K562 (cell line): Measurements from ENCODE around the gene SHC1. TPM values are rescaled to one million over a fixed set of nuclear protein-coding genes. Genes with fewer than 3 reads are reported as not detected.
A peak's percentile ranks its signal among the peaks of the same experiment; 100 is the strongest.

ENCODE experiments used
- ATAC-seq: fragments of 200-7000 bp; cut with Tn5 transposase; 3 replicates; pipeline ENCODE4 v1.9.1; 2020; ENCODE audit warnings: moderate library complexity
- BruUV-seq: library from RNA; stranded (reverse); fragments of 400-500 nt; replicated peaks from 2 replicates; lab custom pipeline; 2021; lab: Mats Ljungman, UMichigan
- CTCF ChIA-PET: fragments of 300-600 bp; formaldehyde crosslinking; extraction: SDS; loops from one replicate; lab custom pipeline; 2021; ENCODE audit warnings: low intra/inter-chr PET ratio; lab: Yijun Ruan, JAX
- POLR2A ChIA-PET: fragments of 300-600, 350-650 bp; sonication (Branson Sonifier 250); formaldehyde crosslinking; extraction: SDS; loops from one replicate; lab custom pipeline; 2021; ENCODE audit warnings: antibody characterized with exemption, inconsistent platforms; lab: Yijun Ruan, JAX
- DNase-seq, 4 experiments: peaks; one replicate each; pipeline versions ENCODE4 v3.0.0 to v3.0.0-alpha.2; 2011 to 2018; ENCODE audit warnings: low spot score in 3 of 4, mixed read lengths in 3 of 4; ENCODE audit errors: extremely low read depth in 1 of 4
- FAIRE-seq: peaks from 2 replicates; lab custom pipeline; 2011; peaks lifted over from hg19 to GRCh38; lab: Jason Lieb, UNC
- H2AFZ ChIP-seq: 2 replicates; pipeline ENCODE4 v1.6.0; 2011; ENCODE audit warnings: low read depth, low read length, control low read depth, inconsistent platforms
- H3K27ac ChIP-seq: fragments of 200-600 bp; 3 replicates; pipeline ENCODE4 v1.8.0; 2011; ENCODE audit warnings: low read depth, mild to moderate bottlenecking, control low read depth, inconsistent platforms, low read length, moderate library complexity, mixed read lengths; ENCODE audit errors: extremely low read depth
- H3K27me3 ChIP-seq, 2 experiments: fragments of 300-600 bp in 1 of 2; 2 replicates in 1 of 2; 3 replicates in 1 of 2; pipeline versions ENCODE4 v1.6.0 to v1.8.0; 2011; ENCODE audit warnings: inconsistent platforms in 2 of 2, low read length in 2 of 2, mild to moderate bottlenecking in 1 of 2, mixed read lengths in 1 of 2, moderate library complexity in 1 of 2; ENCODE audit not compliant: control insufficient read depth in 2 of 2, insufficient read depth in 2 of 2
- H3K36me3 ChIP-seq: fragments of 300-600 bp; 3 replicates; pipeline ENCODE4 v1.8.0; 2011; ENCODE audit warnings: mild to moderate bottlenecking, low read length, inconsistent platforms; ENCODE audit not compliant: control insufficient read depth, insufficient read depth
- H3K4me1 ChIP-seq, 2 experiments: fragments of 200-600 bp in 1 of 2; replicated peaks in 1 of 2; 2 replicates in 1 of 2; 3 replicates in 1 of 2; pipeline versions ENCODE4 v1.5.1 to v1.8.0; 2011; ENCODE audit warnings: inconsistent platforms in 2 of 2, low read length in 2 of 2, mild to moderate bottlenecking in 1 of 2, mixed read lengths in 1 of 2, moderate library complexity in 1 of 2; ENCODE audit not compliant: control insufficient read depth in 2 of 2, insufficient read depth in 2 of 2
- H3K4me2 ChIP-seq: 2 replicates; pipeline ENCODE4 v1.6.1; 2011; ENCODE audit warnings: low read length, control low read depth, inconsistent platforms, mixed read lengths; ENCODE audit not compliant: insufficient read depth
- H3K4me3 ChIP-seq: fragments of 200-600 bp; sonication (generic), shearing (Covaris generic); 2 replicates; pipeline ENCODE4 v1.5.1; 2016; ENCODE audit warnings: control low read depth, inconsistent platforms
- H3K79me2 ChIP-seq: fragments of 200-600 bp; 3 replicates; pipeline ENCODE4 v1.8.0; 2011; ENCODE audit warnings: low read length, inconsistent platforms; ENCODE audit not compliant: control insufficient read depth, insufficient read depth
- H3K9ac ChIP-seq, 2 experiments: 2 replicates each; pipeline versions ENCODE4 v1.6.0 to v1.6.1; 2011; ENCODE audit warnings: low read depth in 2 of 2, low read length in 2 of 2, control low read depth in 1 of 2, inconsistent platforms in 1 of 2, mild to moderate bottlenecking in 1 of 2, mixed read lengths in 1 of 2; ENCODE audit not compliant: insufficient read depth in 1 of 2
- H3K9me1 ChIP-seq: one replicate; pipeline ENCODE4 v1.6.0; 2011; ENCODE audit warnings: inconsistent platforms, mild to moderate bottlenecking, low read length, moderate library complexity; ENCODE audit not compliant: control insufficient read depth, insufficient read depth
- H3K9me3 ChIP-seq: replicated peaks from 2 replicates; pipeline ENCODE4 v1.5.1; 2011; ENCODE audit warnings: low read depth, low read length, inconsistent platforms; ENCODE audit not compliant: control insufficient read depth, insufficient read depth
- H4K20me1 ChIP-seq: replicated peaks from 2 replicates; pipeline ENCODE4 v1.6.1; 2011; ENCODE audit warnings: low read length, inconsistent platforms, mixed read lengths; ENCODE audit not compliant: control insufficient read depth, insufficient read depth
- MTA3 ChIP-seq: fragments of 450-650 bp; formaldehyde crosslinking; IDR thresholded peaks from 2 replicates; pipeline ENCODE4 v1.6.1; 2017; ENCODE audit warnings: mild to moderate bottlenecking, borderline replicate concordance
- NCOA1 ChIP-seq: fragments of 450-650 bp; IDR thresholded peaks from 2 replicates; pipeline ENCODE4 v1.6.1; 2016; ENCODE audit warnings: low read depth
- POLR2G ChIP-seq: fragments of 200-400 bp; formaldehyde crosslinking; IDR thresholded peaks from 2 replicates; pipeline ENCODE4 v1.6.1; 2017; ENCODE audit warnings: low read depth, mild to moderate bottlenecking, antibody characterized with exemption, low read length, moderate library complexity
- WGBS: fragments of 100-300 bp; shearing (Covaris generic); methylation state at CpG from one replicate; pipeline ENCODE4 v1.1.6; 2016; ENCODE audit warnings: low coverage, mixed read lengths; ENCODE audit not compliant: insufficient coverage; ENCODE audit errors: missing lambda C conversion rate; 5-methylcytosine and 5-hydroxymethylcytosine counted together
- in situ Hi-C: fragments of 300-500 bp; cut with MboI; formaldehyde crosslinking; loops from 4 replicates; pipeline ENCODE4 v1.15.0; 2018; ENCODE audit warnings: inconsistent platforms, mixed read lengths
- intact Hi-C: fragments of 100-400 bp; cut with micrococcal nuclease; formaldehyde crosslinking; loops from 2 replicates; pipeline ENCODE4 v1.14.2; 2022
- polyA plus RNA-seq, 8 experiments: library from polyadenylated mRNA; depleted of rRNA in 4 of 8; stranded (reverse) in 5 of 8; unstranded in 3 of 8; fragments of >200 nt; fragmentation: Nextera tagmentation in 2 of 8; fragmentation: Illumina TruSeq in 1 of 8; extraction: Ambion mirVana in 2 of 8; extraction: Trizol in 1 of 8; gene quantifications; 2 replicates each; pipeline versions ENCODE4 v1.2.1 to v1.2.3, GENCODE V29; 2011 to 2014; ENCODE audit warnings: inconsistent platforms in 1 of 8, missing spikeins in 1 of 8
- total RNA-seq, 7 experiments: library from RNA; depleted of rRNA in 6 of 7; stranded (reverse); fragments of >200 nt in 6 of 7; fragmentation: Illumina TruSeq in 2 of 7; extraction: Trizol in 2 of 7; gene quantifications; 2 replicates each; pipeline versions ENCODE4 v1.2.1 to v1.2.3, GENCODE V29; 2011 to 2021; ENCODE audit warnings: low replicate concordance in 1 of 7

SHC1 gene
- total and polyA plus RNA-seq, 9 of the 15 experiments (the other 6 are each of a cell fraction or from before 2014, with no cell fraction given), result 4.1 to 113 (median 51.9) TPM

- H3K9me3 ChIP-seq, result no peaks in the 10 kb centered on the region
- CTCF ChIA-PET, result no interaction called here
- H4K20me1 ChIP-seq, result no peaks in the 10 kb centered on the region
- ATAC-seq, result no peak
- 0 out of 2 replicates have a peak, but pooled peaks have one; percentile 17 for TF ChIP-seq POLR2G
- TF ChIP-seq MTA3, result no peak
- TF ChIP-seq NCOA1, result no peak
- POLR2A ChIA-PET, result interaction anchor here (0.6 to 2.2 kb wide), 9 partner anchors 8 to 154 kb away, joined by 3 to 8 read pairs (median 3); partner anchors contain the start of genes DCST1, DCST2 and PBXIP1
- H3K27me3 ChIP-seq, result no peaks in the 10 kb centered on the region
- DNase-seq, result no peak
- in situ Hi-C loops, result no loop called here
- no peaks in the 10 kb centered on the region for H3K9me1 ChIP-seq
- peaks cover 20 to 45% of the 10 kb centered on the region in 2 experiments for H3K4me1 ChIP-seq
- H2AFZ ChIP-seq, result no peak overlapping the region
- H3K4me2 ChIP-seq, result no peak overlapping the region
- 0 out of 3 replicates have a peak, but pooled peaks cover under 1% of the 10 kb centered on the region for H3K79me2 ChIP-seq
- H3K27ac ChIP-seq, result no peak overlapping the region
- intact Hi-C loops, result no loop called here
- BruUV-seq, result no TSS peak
- WGBS, result 71% methylated on average over 11 of the region's 11 CpGs
- no peak overlapping the region for H3K4me3 ChIP-seq
- peak overlapping the region in 1 of 2 experiments; percentile 51; a peak in 2 of 4 replicates for H3K9ac ChIP-seq
- FAIRE-seq, result no peak
- peaks cover 33% of the 10 kb centered on the region; the same call in 2 of the 3 replicates for H3K36me3 ChIP-seq
Observed at GRCh38 chr1:155019377-155020245, 49.1 kb upstream of the SHC1 start.
